ENCODE data around the gene NDUFAF8.

Gene NDUFAF8

DNA sequence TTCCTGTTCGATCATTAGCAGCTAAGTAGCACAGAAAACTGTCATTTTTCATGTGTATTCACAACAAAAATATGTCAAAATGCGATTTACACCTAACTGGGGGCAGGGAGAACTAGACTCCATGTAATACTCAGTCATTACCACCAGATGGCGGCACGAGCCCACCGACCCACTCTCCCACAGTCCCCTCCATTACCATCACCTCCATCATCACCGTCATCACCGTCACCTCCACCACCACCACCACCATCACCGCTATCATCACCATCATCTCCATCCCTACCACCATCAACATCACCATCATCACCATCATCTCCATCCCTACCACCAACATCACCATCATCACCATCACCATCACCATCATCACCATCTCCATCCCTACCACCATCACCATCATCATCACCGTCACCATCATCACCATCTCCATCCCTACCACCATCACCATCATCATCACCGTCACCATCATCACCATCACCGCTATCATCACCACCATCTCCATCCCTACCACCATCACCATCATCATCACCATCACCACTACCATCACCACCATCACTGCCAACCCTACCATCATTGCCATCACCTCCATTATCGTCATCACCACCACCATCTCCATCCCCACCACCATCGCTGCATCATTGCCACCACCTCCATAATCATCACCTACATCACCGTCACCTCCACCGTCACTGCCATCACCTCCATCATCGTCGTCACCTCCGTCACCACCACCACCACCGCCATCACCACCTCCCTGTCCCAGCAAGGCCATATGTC lies 14.4 kb downstream of the NDUFAF8 start:
- peak; percentile 52 for DNase-seq

DNA sequence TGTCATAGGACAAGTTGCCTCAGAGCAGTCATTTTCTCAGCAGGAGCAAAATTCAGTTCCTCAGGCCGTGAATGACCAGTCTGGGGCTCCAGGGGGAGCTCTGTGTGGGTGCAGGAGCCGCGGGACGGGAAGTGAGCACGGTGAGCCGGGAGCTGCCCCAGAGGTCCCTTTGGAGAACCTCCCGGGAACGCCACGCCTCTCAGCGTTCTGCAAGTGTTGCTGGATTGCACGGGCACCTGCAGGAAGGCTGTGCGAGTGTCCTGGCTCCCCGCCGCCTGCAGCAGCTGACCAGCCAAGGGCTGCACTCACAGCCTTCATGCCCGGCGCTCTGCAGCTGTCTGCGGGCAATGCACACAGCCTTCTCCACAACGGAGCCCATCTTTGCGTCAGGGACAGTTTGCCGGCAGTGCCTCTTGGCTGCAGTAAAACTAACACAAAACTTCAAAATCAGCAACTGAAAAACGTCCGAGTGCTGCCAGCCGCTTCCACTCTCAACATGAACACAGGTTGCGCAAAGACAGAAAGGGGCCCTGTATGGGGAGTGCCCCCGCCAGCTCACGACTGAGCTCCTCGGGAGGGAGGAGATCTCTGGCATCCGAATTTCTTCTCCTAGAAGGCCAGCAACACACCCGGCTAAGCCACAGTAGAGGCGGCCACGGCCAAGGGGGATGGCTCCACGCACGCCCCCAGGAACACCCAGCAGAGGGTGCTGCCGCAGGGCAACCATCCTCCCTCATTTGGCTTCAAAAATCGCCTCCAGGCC lies 16.0 kb downstream of the NDUFAF8 start:
- peak; percentile 27 for DNase-seq

DNA sequence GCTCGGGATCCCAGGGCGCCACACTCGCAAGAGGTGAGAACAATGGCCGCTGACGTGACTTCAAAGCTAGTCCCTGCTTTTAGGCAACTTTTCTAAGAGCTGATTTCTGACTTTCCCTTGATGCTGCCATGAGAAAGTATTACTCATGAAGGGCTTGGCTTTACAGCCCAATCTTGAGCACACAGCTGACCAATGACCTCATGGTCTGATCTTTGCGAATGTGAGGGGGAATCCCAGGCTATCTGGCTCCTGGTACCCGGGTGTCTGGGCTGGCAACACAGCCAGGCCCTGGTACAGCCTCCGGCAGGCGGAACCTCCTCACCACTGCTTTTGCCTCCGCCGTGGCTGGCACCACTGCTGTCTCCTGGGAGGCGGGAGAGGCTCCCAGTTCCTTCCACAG lies 17.5 kb downstream of the NDUFAF8 start:
- no peak for DNase-seq

DNA sequence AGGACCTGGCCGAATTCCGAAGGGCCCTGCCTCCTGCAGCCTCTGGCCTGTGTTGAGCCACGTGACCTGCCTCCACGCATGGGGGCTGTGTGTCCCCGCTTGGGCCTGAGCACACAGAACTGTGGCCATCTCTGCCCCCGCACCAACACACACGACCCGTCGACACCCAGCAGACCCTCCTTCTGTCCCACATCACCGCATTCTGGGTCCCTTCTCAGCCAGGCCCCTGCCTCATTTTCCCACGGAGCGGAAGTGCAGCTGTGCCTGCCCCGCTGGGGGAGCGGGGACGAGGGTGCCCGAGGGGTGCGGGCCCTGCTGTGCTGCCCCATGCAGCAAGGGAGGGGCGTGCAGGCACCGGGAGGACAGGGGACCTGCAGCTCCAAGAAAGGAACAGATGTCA lies 18.4 kb downstream of the NDUFAF8 start:
- DNase-seq: no peak

DNA sequence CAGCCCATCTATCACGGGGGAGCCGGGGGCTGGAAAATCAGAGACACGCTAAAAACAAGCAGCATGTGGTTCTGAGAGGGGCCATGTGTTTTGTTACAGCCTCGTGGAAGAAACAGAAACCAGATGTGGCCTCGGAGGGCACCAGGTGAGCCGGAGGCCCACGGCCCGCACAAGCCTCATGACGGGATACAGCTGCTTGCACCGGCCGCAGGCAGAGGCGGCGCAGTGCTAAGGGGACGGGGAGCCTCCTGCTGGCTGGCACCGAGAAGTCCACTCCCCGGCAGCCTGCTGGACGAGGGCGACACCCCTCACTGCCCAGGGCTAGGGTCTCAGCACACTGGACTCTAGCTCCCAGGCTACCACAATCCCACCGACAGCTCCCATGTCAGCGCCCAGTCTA lies 19.2 kb downstream of the NDUFAF8 start:
- no peak for DNase-seq

DNA sequence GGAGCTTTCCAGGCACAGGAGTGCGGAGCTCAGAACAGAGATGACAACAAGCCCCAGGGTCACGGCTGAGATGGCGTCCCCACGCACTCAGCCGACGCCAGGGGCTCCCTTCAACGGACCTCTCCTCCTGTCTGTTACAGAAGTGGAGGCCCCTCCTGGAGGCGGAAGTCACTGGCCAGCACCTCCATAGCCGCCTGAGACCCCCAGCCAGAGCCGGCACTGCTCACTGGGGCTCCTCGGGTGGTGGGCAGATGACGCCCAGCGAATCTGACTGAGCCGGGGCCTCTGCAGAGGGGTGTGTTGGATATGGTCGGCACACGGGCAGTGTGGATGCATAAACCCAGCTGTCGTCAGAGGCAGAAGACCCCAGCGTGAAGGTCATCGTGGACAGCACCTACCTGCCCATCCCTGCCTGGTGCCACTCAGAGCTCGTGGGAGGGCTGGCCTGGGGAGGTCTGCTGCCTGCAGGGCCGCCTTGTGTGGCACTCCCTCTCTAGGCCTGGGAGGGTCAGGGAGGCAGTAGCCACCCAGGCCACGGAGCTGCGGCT lies 20.0 kb downstream of the NDUFAF8 start:
- no peak for DNase-seq

DNA sequence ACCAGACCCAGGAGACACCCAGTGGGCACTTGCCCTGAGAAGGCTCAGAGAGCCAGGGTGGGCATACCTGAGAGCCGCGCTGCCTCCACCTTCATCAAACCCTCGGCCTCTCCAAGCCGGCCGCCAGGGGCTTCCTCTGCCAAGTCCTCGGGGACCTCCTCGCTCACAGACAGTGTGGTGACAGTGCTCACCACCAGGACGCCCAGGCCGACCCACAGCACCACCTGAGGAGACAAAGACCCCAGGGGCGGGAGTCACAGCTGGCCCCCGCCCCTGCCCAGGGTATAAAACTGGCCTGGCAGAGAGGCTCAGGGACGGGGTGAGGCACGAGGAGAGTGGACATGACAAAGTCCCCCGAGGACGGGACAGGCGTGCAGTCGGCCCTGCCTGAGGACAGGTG lies 21.1 kb downstream of the NDUFAF8 start:
- DNase-seq: no peak

DNA sequence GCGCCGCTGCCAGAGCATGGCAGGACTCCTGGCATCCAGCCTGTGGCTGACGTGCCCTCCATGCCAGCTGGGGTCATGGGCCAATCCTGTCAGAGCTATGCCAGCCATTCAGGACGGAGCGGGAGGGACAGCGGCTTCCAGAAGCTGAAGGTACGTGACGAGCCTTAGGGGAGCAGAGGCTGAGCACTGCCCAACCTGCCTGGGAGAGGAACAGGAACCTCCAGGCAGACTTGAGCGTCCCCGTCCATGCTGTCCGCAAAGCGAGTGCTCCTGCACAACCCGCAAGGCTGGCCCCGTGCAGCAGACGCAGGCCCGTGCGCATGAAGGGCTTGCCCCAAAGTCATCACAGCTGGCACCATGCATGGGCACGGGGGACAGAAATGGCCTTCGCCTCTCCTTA lies 21.5 kb downstream of the NDUFAF8 start:
- no peak for DNase-seq

DNA sequence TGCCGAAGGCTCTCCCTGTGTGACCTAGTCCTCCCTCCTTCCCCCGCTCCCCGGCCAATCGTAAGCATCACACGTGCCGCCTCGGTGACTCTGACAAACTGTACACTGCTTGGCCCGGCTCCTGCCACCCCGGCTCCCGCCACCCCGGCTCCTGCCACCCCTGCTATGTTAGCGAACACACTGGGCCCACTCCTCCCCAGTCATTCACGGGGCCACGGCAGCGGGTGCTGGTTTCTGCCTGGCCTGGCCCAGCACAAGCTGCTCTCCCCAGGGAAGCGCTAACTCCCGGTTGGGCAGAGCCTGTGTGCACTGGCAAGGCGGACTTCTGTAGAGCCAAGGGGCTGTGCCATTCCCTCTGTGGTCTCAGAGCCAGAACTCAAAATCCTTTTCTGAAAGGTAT lies 22.0 kb downstream of the NDUFAF8 start:
- no peak for DNase-seq

DNA sequence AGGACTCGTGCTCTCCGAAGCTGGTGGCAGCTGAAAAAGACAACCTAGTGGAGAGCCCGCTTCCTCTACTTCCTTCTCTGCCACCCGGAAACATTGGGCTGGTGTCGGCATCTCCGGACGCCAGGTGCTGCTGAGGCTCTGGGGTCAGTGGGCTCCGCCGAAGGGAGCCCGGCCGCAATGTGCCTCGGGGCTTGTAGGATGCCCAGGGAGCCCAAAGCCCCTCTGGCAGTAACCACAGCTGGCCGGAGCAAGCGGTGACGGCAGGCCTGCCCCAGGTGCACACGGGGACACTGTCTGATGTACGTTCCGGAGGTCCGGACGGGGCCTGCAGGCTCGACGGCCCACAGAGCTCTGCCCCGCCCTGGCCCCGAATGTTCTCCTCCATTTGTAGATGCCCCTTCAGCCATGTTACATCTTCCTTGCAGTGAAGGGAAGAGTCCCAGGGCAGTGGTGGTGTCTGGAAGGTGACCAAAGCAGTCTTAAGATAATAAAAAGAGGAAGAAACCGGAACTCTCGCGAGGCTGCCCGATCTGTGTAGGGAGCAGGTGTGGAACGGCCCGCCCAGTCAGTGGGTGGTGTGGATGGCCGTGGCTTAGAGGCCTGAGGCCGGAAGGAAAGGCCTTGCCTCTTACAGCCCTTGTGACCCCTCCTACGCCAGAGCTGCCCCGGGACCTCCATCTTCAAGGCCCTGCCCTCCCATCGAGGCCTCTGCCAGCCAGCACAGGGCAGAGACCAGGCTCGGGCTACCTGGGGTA lies 22.6 kb downstream of the NDUFAF8 start:
- no peak for DNase-seq

DNA sequence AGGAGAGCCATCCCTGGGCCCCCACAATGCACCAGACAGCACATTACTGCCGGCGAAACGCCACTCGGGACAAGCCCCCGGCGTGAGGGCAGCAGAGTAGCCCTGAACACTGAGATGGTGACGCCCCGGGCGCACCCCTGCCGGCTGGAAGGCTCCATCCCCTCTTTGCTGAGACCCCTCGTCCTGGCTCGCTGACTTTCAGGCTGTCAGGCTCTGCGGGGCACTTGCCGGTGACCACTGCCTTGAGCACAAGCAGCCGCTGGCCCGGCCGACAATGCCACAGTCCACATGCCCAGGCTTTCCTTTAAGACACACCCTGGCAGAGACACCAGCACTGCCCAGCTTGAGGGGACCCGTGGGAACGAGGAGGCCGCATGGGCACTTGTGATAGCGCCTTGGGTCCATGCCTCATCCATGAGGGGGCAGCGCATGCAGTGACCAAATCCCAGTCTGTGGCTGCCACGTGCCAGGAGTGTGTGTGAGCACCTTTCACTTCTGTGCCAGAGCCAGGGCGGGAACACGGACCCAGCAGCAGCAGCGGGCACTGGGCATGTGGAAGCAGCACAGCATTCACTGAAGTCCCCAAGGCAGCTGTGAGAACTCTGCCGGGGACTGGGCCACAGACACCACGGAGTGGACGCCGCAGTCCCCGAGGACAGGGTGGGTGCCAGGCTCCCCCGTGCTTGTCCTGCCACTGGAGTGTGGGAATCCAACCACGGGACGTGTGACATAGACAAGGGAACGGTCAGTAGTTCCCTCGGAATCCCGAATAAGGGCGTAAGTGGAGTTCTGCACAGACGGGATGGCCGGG lies 24.5 kb downstream of the NDUFAF8 start:
- DNase-seq: no peak

DNA sequence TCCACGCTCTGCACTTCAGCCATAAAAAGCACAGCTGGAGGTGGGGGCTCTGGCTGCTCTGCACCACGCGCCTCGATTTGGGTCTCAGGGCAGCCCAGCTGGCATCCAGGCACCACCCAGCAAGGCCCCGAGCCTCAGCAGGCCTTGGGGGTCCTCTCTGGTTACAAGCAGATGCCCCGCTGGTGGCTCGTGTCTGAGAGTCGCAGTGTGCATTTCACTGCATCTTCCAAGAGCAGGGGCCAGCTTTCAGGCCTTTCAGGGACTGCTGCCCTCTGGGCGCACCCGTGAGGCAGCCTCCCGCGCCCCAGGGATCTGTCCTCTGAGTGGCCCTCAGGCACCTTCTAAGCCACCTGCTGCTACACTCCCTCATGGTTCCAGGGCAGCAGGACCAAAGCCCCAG lies 25.5 kb downstream of the NDUFAF8 start:
- DNase-seq: no peak

DNA sequence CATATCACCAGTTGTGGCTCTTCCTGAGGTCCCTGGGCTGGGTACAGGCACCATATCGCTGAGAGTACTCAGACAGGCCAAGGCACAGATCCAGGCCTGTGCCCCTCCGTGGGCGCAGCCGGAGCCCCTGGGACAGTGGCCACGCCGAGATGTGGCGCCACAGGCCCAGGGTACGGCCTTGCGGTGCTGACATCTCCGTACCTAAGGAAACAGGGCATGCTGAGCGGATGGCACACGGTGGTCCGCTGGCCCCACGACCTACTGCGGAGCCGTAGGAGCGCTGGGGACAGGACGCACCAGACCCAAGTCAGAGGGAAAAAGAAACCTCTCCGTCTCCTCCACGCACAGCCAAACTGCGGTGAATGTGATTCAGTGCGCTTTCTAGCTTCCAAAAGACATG lies 26.5 kb downstream of the NDUFAF8 start:
- DNase-seq: no peak

DNA sequence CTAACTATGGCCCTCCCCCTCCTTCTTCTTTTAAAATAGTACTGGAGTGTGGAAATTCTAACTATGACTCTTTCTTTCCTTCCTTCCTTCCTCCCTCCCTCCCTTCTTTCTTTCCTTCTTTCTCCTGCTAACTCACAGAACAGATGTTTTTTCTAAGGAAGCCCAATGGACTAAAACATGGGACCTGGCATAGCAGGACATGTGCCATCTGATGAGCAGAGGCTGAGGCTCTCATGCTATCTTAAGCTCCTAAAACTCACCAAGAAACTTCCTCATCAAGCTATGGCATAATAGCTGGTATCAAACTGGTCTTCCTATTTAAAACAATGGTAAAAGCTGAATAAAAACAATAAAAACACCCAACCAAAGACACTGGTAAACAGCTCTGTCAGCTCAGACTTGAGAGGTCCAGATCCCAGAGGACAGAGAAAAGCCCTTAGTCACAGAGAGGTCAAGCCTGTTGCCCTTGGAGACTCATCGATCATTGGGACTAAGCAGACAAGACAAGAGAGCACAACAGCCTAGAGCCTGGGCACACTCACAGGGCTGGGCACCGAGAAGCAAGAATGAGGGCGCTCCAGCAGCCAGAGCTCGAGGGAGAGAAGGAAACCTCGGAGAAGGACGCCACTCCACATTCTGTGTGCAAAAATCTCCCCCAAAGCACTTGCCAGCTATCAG lies 28.4 kb downstream of the NDUFAF8 start:
- no peak for DNase-seq

DNA sequence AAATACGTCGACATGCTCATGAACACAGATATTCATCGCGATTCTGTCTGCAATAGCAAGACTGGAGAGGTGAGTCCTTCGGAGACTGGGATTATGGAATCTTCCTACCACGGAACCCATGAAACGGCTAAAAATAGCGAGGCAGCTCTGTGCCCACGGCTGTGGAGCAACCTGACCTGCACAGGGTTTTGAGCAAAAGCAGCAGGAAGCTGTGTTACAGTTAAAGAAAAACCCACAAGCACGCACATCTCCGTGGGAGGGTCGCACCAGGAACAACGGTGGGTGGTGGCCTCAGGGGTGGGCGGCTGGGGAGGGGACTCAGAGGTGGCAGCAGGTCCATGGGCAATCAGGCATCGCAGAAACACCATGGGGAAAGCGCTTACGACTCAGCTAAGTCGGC lies 31.2 kb downstream of the NDUFAF8 start:
- DNase-seq: no peak

DNA sequence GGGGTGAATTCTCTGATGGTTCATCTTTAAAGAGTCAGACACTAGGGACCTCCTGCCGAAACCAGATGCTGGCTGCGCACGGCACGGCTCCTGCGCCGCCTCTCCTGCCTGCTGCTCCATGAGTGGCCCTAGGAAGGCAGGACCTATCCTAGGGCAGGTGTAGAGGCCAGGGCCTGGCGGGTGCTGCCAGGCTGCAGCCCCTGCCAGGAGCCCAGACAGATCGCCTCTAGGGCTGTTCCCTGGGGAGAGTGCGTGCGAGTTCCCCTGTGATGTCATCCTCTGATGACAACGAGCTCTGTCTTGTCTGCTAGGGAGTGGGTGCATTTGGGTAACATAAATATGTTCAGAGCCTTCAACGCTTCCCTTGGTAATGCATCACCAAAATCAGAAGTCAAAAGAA lies 32.1 kb downstream of the NDUFAF8 start:
- DNase-seq: no peak

DNA sequence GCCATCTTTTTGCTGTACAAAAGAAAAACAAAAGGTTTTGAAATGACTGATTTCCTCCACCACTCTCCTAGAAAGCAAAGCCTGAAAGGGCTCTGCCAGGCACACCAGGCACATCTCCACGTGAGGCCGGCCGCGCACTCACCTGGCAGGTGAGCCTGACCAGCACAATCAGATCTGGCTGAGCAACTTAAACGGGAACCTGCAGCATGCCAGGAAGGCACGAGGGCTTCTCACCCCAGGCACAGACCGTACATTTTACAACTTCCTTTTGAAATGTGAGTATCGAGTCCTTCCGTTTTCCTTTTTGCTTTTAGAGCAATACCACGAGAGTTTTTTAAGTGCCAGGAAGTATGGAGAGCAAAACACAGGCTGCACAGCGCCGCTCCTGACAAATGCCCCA lies 33.5 kb downstream of the NDUFAF8 start:
- DNase-seq: no peak

DNA sequence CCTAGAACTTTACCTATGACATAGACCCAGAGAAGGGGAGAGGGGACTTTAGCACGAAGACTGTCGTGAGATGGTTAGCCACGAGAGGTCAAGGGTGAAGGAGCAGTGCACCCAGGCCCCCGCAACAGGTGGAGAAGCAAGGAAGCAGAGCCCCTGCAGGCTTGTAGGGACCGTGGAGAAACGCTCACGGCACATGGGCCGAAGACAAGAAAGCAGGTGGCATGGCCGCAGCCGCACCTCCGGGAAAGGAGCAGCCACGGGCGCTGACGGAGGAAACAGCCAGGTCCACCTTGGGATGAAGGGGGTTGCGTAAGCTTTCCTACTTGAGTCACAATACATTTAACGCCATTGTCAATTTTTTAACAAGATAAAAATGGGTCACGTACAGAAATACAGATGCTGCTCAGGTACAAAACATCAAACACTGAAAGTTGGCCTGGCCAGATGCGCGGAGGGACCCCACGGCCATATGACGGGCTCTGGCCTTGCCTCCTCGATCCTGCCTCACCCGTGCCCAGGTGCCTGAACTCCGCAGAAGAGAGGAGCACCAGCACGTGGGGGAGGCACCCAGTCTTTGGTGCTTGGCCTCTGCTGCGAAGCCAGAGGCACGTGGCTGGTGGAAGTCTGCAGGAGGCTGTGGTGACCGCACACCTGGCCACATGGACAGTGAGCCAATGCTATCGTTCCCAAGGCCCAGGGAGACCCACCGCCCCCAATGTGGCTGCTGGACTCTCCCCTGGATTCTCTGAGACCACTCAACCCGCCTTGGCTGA lies 34.8 kb downstream of the NDUFAF8 start:
- no peak for DNase-seq

DNA sequence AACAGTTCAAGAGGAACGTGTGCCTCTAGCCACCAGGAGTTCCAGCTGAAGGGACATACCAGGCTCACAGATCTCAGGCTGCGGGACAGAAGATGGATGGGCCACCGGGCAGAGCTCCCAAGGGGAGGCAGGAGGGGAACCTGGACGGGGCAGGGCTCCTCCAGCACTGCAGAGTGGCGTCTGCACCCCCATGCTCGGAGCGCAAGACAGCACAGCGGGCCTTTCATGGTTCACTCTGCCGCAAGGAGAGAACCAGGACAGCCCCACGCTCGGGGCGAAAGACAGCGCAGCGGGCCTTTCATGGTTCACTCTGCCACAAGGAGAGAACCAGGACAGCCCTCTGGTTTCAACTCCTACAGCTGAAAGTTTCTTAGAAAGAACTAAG lies 35.3 kb downstream of the NDUFAF8 start:
- no peak for DNase-seq

DNA sequence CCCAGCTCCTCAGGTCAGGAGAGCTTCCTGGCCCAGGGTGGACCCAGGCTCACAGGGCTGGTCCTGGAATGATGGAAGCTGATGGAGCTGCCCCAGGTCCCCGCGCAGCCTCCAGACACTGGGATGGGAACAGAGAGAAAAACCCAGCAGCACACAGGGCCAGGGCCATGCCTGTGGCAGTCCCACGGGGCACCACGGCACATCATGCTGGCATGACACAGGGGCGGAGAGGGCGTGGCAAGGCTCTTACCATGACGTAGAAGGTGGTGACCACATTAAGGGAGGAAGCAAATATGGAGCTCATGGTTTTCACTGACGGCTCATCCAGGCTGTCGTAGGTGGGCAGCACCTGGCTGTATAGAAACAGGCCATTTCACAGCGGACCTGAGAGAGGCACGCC lies 37.7 kb downstream of the NDUFAF8 start:
- no peak for DNase-seq

DNA sequence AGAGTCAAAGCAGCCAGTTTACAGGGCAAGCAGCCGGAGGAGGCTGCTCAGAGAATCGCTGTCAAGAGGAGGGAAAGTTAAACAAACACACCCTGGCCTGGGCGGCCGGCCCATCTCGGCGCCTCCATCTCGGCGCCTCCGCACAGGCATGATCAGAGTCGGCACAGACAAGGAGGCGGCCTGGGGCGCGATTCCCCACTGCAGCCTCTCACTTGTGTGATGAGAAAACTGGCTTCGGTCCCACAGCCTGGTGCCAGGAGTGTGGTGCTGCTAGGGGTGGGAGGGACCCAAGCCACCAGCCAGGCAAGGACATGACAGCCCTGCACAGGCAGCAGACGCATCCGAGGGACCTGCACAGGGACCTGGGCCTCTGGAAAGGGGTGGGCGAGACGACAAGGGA lies 38.3 kb downstream of the NDUFAF8 start:
- DNase-seq: no peak

All from DMS53 (cell line).